ENCODE measurements around the gene CHN1.

Gene CHN1

GRCh38 chr2:175015340-175015739 lies 10.2 kb upstream of the CHN1 start:
- TF ChIP-seq POLR2AphosphoS5 (IDR thresholded peaks at IDR 0.05; ENCODE audit: low read depth, low read length), result no peak
- TF ChIP-seq TAF1 (IDR thresholded peaks at IDR 0.05; ENCODE audit: borderline replicate concordance, insufficient read depth, low read length), result no peak

DNA sequence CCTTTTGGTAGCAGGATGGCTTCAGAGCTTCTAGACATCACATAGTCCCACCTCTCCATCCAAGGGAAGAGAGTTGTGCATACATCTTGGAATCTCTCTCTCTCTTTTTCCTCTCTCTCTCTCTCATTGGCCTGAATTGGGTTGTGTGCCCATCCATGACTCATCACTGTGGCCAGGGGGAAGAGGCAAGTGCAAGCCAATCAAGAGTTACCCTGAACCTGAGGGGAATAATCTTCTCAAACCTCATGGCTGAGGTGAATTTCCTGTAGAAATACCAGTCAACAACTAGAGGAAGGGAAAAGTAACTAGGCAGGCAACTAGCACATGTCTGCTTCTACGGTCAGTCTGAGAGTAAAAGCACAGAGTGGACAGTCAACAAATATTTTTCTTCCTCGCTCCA lies 7.3 kb upstream of the CHN1 start:
- TF ChIP-seq FOXP2 (optimal IDR thresholded peaks at IDR 0.05; ENCODE audit: borderline replicate concordance, extremely low read depth, extremely low read length, insufficient read depth) (no peak), TAF1 (IDR thresholded peaks at IDR 0.05; ENCODE audit: borderline replicate concordance, insufficient read depth, low read length) (no peak), SIN3A (IDR thresholded peaks at IDR 0.05; ENCODE audit: borderline replicate concordance, insufficient read depth, low read length) (no peak), POLR2AphosphoS5 (IDR thresholded peaks at IDR 0.05; ENCODE audit: low read depth, low read length) (no peak)
- TF ChIP-seq, protein P1, sequence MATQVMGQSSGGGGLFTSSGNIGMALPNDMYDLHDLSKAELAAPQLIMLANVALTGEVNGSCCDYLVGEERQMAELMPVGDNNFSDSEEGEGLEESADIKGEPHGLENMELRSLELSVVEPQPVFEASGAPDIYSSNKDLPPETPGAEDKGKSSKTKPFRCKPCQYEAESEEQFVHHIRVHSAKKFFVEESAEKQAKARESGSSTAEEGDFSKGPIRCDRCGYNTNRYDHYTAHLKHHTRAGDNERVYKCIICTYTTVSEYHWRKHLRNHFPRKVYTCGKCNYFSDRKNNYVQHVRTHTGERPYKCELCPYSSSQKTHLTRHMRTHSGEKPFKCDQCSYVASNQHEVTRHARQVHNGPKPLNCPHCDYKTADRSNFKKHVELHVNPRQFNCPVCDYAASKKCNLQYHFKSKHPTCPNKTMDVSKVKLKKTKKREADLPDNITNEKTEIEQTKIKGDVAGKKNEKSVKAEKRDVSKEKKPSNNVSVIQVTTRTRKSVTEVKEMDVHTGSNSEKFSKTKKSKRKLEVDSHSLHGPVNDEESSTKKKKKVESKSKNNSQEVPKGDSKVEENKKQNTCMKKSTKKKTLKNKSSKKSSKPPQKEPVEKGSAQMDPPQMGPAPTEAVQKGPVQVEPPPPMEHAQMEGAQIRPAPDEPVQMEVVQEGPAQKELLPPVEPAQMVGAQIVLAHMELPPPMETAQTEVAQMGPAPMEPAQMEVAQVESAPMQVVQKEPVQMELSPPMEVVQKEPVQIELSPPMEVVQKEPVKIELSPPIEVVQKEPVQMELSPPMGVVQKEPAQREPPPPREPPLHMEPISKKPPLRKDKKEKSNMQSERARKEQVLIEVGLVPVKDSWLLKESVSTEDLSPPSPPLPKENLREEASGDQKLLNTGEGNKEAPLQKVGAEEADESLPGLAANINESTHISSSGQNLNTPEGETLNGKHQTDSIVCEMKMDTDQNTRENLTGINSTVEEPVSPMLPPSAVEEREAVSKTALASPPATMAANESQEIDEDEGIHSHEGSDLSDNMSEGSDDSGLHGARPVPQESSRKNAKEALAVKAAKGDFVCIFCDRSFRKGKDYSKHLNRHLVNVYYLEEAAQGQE (IDR thresholded peaks at IDR 0.05; ENCODE audit: insufficient read depth in 1 of 2, low read depth in 2 of 2, low read length in 2 of 2), result no peak

DNA sequence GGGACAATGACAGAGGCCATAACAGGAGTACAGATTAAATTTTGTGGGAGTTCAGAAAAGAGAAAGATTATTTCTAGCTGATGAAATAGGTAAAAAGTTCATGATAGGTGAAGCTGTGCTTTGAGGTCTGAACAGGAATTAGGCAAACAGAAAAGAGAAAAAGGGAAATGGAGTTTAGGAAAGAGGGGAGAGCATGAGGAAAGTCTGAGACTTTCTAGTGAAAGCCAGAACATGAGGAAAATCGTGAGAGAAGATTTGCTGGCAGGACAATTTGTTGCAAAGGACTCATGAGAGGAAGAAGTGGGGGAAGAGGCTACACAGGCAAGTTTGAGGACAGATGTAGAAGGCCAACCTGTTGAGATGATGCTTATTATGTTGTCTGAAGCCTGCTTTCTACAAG lies 6.3 kb upstream of the CHN1 start:
- TF ChIP-seq SIN3A (IDR thresholded peaks at IDR 0.05; ENCODE audit: borderline replicate concordance, insufficient read depth, low read length), result no peak

DNA sequence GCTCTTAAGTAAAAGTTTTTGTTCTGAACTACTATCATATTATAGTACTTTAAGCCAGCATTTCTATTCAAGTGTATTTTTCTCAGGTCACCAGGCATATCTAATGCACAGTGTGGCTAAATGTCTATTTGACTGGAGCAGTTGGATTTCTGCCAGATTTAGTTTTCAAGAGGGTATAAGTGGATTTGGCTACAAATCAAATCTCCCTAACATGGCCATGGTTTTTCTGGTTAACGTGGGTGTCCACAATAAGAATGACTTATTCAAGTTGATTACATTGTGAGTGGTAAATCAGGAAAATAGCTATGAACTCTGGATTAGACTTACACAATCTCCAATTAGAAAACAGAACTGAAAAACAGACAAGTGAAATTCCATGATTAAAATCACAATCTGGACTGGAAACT lies 5.7 kb upstream of the CHN1 start:
- TF ChIP-seq TAF1 (IDR thresholded peaks at IDR 0.05; ENCODE audit: borderline replicate concordance, insufficient read depth, low read length) (no peak), SIN3A (IDR thresholded peaks at IDR 0.05; ENCODE audit: borderline replicate concordance, insufficient read depth, low read length) (no peak), POLR2AphosphoS5 (IDR thresholded peaks at IDR 0.05; ENCODE audit: low read depth, low read length) (no peak), FOXP2 (optimal IDR thresholded peaks at IDR 0.05; ENCODE audit: borderline replicate concordance, extremely low read depth, extremely low read length, insufficient read depth) (no peak)
- TF ChIP-seq, protein P1 (IDR thresholded peaks at IDR 0.05; ENCODE audit: insufficient read depth in 1 of 2, low read depth in 2 of 2, low read length in 2 of 2), result no peak

GRCh38 chr2:175009917-175010621 lies 4.9 kb upstream of the CHN1 start:
- TF ChIP-seq POLR2AphosphoS5 (IDR thresholded peaks at IDR 0.05; ENCODE audit: low read depth, low read length), result no peak
- no peak for TF ChIP-seq TAF1 (IDR thresholded peaks at IDR 0.05; ENCODE audit: borderline replicate concordance, insufficient read depth, low read length)
- no peak for TF ChIP-seq FOXP2 (optimal IDR thresholded peaks at IDR 0.05; ENCODE audit: borderline replicate concordance, extremely low read depth, extremely low read length, insufficient read depth)
- TF ChIP-seq, protein P1 (IDR thresholded peaks at IDR 0.05; ENCODE audit: insufficient read depth in 1 of 2, low read depth in 2 of 2, low read length in 2 of 2), result no peak
- no peak for TF ChIP-seq SIN3A (IDR thresholded peaks at IDR 0.05; ENCODE audit: borderline replicate concordance, insufficient read depth, low read length)

- TF ChIP-seq SIN3A (IDR thresholded peaks at IDR 0.05; ENCODE audit: borderline replicate concordance, insufficient read depth, low read length), result no peak
- no peak for TF ChIP-seq TAF1 (IDR thresholded peaks at IDR 0.05; ENCODE audit: borderline replicate concordance, insufficient read depth, low read length)
- TF ChIP-seq POLR2AphosphoS5 (IDR thresholded peaks at IDR 0.05; ENCODE audit: low read depth, low read length), result no peak
- no peak for TF ChIP-seq FOXP2 (optimal IDR thresholded peaks at IDR 0.05; ENCODE audit: borderline replicate concordance, extremely low read depth, extremely low read length, insufficient read depth)
- TF ChIP-seq, protein P1 (IDR thresholded peaks at IDR 0.05; ENCODE audit: insufficient read depth in 1 of 2, low read depth in 2 of 2, low read length in 2 of 2), result no peak
Measured at GRCh38 chr2:175008801-175009495, 3.8 kb upstream of the CHN1 start.
